ENCODE results near the gene PCDH1. TPM values are rescaled to one million over a fixed set of nuclear protein-coding genes. Genes with fewer than 3 reads are reported as not detected.
"Not testable (repeated sequence)": the region's sequence is repeated elsewhere in the genome, so short reads cannot be mapped to it uniquely, and the experiment has no call there.

Gene PCDH1
- 100 to 1,000 TPM in 1 of 2 donors, 10 to 100 TPM in 1; 97.3 to 105 TPM for total RNA-seq

DNA sequence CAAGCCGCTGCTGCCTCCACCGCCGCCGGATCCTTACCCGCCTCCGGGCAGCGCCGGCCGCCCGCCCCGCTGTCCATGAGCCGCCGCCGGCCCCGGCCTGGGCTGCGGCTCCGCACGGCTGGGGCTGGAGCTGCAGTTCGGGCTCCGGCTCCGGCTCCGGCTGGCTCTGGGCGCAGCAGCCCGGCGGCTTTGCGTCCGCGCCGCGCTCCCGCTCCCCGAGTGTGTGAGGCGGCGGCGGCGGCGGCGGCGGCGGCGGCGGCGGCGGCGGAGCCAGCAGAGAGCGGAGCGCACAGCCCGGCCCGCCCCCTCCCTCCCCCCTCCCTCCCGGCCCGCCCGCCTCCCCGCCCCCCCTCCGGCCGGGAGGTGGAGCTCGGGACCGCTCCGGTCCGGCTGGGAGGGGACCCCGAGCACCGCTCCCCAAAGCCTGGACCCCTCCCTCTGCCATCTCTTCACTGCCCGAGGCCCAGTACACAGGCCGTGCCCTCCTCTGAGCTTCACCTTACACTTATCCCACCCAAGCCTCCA is at the start of gene PCDH1:
Gene PCDH1 (minus strand): TSS at position 225 of the 525 bp plus-strand sequence. CDS start 148 bp downstream, at position 77.
- DNase-seq: no peak
- peaks cover 21% of the 10 kb centered on the region for H3K27me3 ChIP-seq
- peak within 1 kb of the TSS; percentile 94 for H3K27ac ChIP-seq
- H3K9ac ChIP-seq (ENCODE audit: low read depth in 2 of 2, low read length in 2 of 2): peak within 1 kb of the TSS; percentile 81 to 98
- H3K36me3 ChIP-seq: no peaks in the 10 kb centered on the region
- intact Hi-C loops (cut with DNase I): loop anchor here (5.0 kb wide), 1 partner anchor 36 kb away; no protein-coding TSS in a partner anchor
- H3K4me3 ChIP-seq: peak within 1 kb of the TSS; percentile 73
- TF ChIP-seq CTCF (IDR thresholded peaks at IDR 0.05): no peak
- no peaks in the 10 kb centered on the region for H3K9me3 ChIP-seq
- H3K4me1 ChIP-seq: no peaks in the 10 kb centered on the region

GRCh38 chr5:141926434-141926833 is 48.2 kb upstream of the PCDH1 start:
- Histone ChIP-seq H3K4me3 (no peak overlapping the region), H3K36me3 (peaks cover 40% of the 10 kb centered on the region), H3K9ac (ENCODE audit: low read depth in 2 of 2, low read length in 2 of 2) (no peak overlapping the region), H3K4me1 (peaks cover 5% of the 10 kb centered on the region), H3K27ac (no peak overlapping the region), H3K27me3 (no peaks in the 10 kb centered on the region), H3K9me3 (no peaks in the 10 kb centered on the region)
- TF ChIP-seq CTCF (IDR thresholded peaks at IDR 0.05): no peak
- intact Hi-C loops (cut with DNase I): no loop called here
- DNase-seq: no peak

DNA sequence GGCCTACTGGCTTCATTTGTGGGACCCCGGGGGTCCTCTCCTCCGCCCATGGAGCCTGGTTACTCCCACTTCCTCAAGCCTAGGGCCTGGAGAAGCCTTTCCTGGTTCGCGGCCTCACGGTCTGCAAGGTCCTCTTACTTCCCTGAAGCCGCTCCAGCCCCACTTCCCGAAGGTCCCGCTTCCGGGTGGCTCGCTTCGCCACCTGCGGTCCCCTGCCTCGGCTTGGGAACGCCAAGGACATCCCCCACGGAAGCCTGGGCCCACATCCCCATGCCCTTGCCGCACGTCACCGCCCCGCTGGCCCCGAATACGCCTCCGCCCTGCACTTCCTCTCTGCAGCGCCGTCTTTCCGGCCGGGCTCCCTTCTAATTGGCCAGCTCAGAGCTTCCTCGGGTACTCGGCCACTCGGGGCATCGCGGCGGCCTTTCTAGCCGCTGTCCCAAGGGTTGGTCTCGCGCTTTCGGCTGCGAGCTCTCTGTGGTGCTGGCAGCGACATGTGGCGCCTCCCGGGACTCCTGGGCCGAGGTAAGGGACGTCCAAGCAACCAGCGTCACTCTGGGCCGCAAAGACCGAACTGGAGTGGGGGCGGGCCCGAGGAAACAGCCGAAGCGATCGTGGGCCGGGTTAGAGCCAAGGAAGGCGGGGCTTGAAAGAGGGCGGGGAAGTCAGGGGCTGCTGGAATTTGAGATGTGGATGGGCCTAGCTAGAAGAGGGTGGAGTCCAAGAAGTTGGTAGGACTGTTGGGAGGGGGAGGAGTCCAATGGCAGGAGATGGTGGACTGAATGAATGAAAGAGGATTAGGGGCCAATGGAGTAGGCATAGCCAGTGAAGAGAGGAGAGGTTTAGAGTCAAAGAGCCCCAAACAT is 45.5 kb upstream of the PCDH1 start, which contains the start of gene DELE1:
Gene DELE1 (plus strand): TSS at position 424 of the 866 bp plus-strand sequence. CDS start 71 bp downstream, at position 495.
- no peaks in the 10 kb centered on the region for H3K9me3 ChIP-seq
- H3K9ac ChIP-seq (ENCODE audit: low read depth in 2 of 2, low read length in 2 of 2): peak within 1 kb of the TSS; percentile 78 to 99
- H3K4me3 ChIP-seq: peak within 1 kb of the TSS; percentile 54
- H3K4me1 ChIP-seq: peaks cover 5% of the 10 kb centered on the region
- intact Hi-C loops (cut with DNase I): no loop called here
- no peaks in the 10 kb centered on the region for H3K27me3 ChIP-seq
- H3K36me3 ChIP-seq: peaks cover 21% of the 10 kb centered on the region
- peak; percentile 96 for DNase-seq
- TF ChIP-seq CTCF (IDR thresholded peaks at IDR 0.05): no peak
- H3K27ac ChIP-seq: peak within 1 kb of the TSS; percentile 94

GRCh38 chr5:141922827-141923447 is 44.7 kb upstream of the PCDH1 start:
- Histone ChIP-seq H3K27ac (peak overlapping the region; percentile 94), H3K4me3 (peak overlapping the region; percentile 54), H3K9ac (ENCODE audit: low read depth in 2 of 2, low read length in 2 of 2) (peak overlapping the region; percentile 78 to 99), H3K36me3 (peaks cover 13% of the 10 kb centered on the region)
- H3K4me1 ChIP-seq; intact Hi-C loops (cut with DNase I); H3K27me3 ChIP-seq; DNase-seq; H3K9me3 ChIP-seq: not testable (repeated sequence)

- Histone ChIP-seq H3K9ac (ENCODE audit: low read depth in 2 of 2, low read length in 2 of 2) (no peak overlapping the region), H3K4me1 (peaks cover 15% of the 10 kb centered on the region), H3K27me3 (no peaks in the 10 kb centered on the region), H3K4me3 (no peak overlapping the region), H3K9me3 (no peaks in the 10 kb centered on the region), H3K36me3 (peaks cover 4% of the 10 kb centered on the region), H3K27ac (no peak overlapping the region)
- no peak for TF ChIP-seq CTCF (IDR thresholded peaks at IDR 0.05)
- intact Hi-C loops (cut with DNase I): no loop called here
- DNase-seq: no peak
Measured at GRCh38 chr5:141920771-141921170, 42.6 kb upstream of the PCDH1 start.
